ENCODE results near the gene RHOB.
A peak's percentile ranks its signal among the peaks of the same experiment; 100 is the strongest.

RHOB gene

GRCh38 chr2:20470211-20470610, 23.3 kb downstream of the RHOB start:
- H3K36me3 ChIP-seq (ENCODE audit: control insufficient read depth in 1 of 2, insufficient read depth in 2 of 2, low read length in 2 of 2), result no peaks in the 10 kb centered on the region
- no peak overlapping the region for H3K9ac ChIP-seq (ENCODE audit: low read length)
- no CpG with 5 or more reads among the region's 6 CpGs for WGBS (ENCODE audit: extremely low coverage, insufficient coverage, insufficient read length)
- H3K14ac ChIP-seq (ENCODE audit: low read length), result no peak overlapping the region
- H3K4me1 ChIP-seq (ENCODE audit: control insufficient read depth in 1 of 2, insufficient read depth in 2 of 2, low read length in 2 of 2), result peaks cover 26 to 44% of the 10 kb centered on the region in 2 experiments
- H3K27me3 ChIP-seq (ENCODE audit: insufficient read depth, low read length), result no peaks in the 10 kb centered on the region
- DNase-seq, result no peak
- H4K8ac ChIP-seq (ENCODE audit: low read depth, low read length), result no peak overlapping the region
- H3K27ac ChIP-seq (ENCODE audit: low read depth, low read length), result no peak overlapping the region
- peaks cover 3% of the 10 kb centered on the region for H3K79me2 ChIP-seq (ENCODE audit: control insufficient read depth, insufficient read depth, low read length, poor library complexity)
- H3K23ac ChIP-seq (ENCODE audit: low read length), result no peak overlapping the region
- no peak overlapping the region for H3K4ac ChIP-seq (ENCODE audit: low read depth, low read length)
- no peak overlapping the region for H2BK5ac ChIP-seq (ENCODE audit: low read depth, low read length, poor library complexity)
- H4K12ac ChIP-seq (ENCODE audit: low read depth, low read length), result no peak overlapping the region
- H2BK12ac ChIP-seq (ENCODE audit: low read length), result no peak overlapping the region
- H3K4me2 ChIP-seq (ENCODE audit: low read length), result no peak overlapping the region
- H3K79me1 ChIP-seq (ENCODE audit: low read length), result peaks cover 23% of the 10 kb centered on the region
- H2BK120ac ChIP-seq (ENCODE audit: insufficient read depth, low read length, poor library complexity), result no peak overlapping the region
- H4K91ac ChIP-seq (ENCODE audit: low read depth, low read length), result no peak overlapping the region
- H2AFZ ChIP-seq (ENCODE audit: insufficient read depth, low read length, poor library complexity), result no peak overlapping the region
- H3K18ac ChIP-seq (ENCODE audit: low read length), result no peak overlapping the region
- peaks cover 2% of the 10 kb centered on the region for H3K9me3 ChIP-seq (ENCODE audit: insufficient read depth, low read depth, low read length)
- no peak overlapping the region for H3K4me3 ChIP-seq (ENCODE audit: low read depth, low read length)
- no peak overlapping the region for H2AK5ac ChIP-seq (ENCODE audit: low read length)

GRCh38 chr2:20471148-20471547, 24.3 kb downstream of the RHOB start:
- H3K4me1 ChIP-seq (ENCODE audit: control insufficient read depth in 1 of 2, insufficient read depth in 2 of 2, low read length in 2 of 2), result peaks cover 23 to 38% of the 10 kb centered on the region in 2 experiments
- H4K91ac ChIP-seq (ENCODE audit: low read depth, low read length), result no peak overlapping the region
- H3K9me3 ChIP-seq (ENCODE audit: insufficient read depth, low read depth, low read length), result peaks cover 2% of the 10 kb centered on the region
- H4K8ac ChIP-seq (ENCODE audit: low read depth, low read length), result no peak overlapping the region
- WGBS (ENCODE audit: extremely low coverage, insufficient coverage, insufficient read length), result no CpG with 5 or more reads among the region's 4 CpGs
- no peak overlapping the region for H4K12ac ChIP-seq (ENCODE audit: low read depth, low read length)
- no peak overlapping the region for H2BK12ac ChIP-seq (ENCODE audit: low read length)
- H3K27me3 ChIP-seq (ENCODE audit: insufficient read depth, low read length), result no peaks in the 10 kb centered on the region
- H2AFZ ChIP-seq (ENCODE audit: insufficient read depth, low read length, poor library complexity), result no peak overlapping the region
- no peak overlapping the region for H3K23ac ChIP-seq (ENCODE audit: low read length)
- H3K4me2 ChIP-seq (ENCODE audit: low read length), result no peak overlapping the region
- H2AK5ac ChIP-seq (ENCODE audit: low read length), result no peak overlapping the region
- H3K4me3 ChIP-seq (ENCODE audit: low read depth, low read length), result no peak overlapping the region
- H3K79me2 ChIP-seq (ENCODE audit: control insufficient read depth, insufficient read depth, low read length, poor library complexity), result peaks cover 3% of the 10 kb centered on the region
- no peak overlapping the region for H3K9ac ChIP-seq (ENCODE audit: low read length)
- H3K14ac ChIP-seq (ENCODE audit: low read length), result no peak overlapping the region
- no peak for DNase-seq
- no peak overlapping the region for H3K4ac ChIP-seq (ENCODE audit: low read depth, low read length)
- H2BK5ac ChIP-seq (ENCODE audit: low read depth, low read length, poor library complexity), result no peak overlapping the region
- H3K27ac ChIP-seq (ENCODE audit: low read depth, low read length), result no peak overlapping the region
- no peaks in the 10 kb centered on the region for H3K36me3 ChIP-seq (ENCODE audit: control insufficient read depth in 1 of 2, insufficient read depth in 2 of 2, low read length in 2 of 2)
- peaks cover 25% of the 10 kb centered on the region for H3K79me1 ChIP-seq (ENCODE audit: low read length)
- no peak overlapping the region for H2BK120ac ChIP-seq (ENCODE audit: insufficient read depth, low read length, poor library complexity)
- no peak overlapping the region for H3K18ac ChIP-seq (ENCODE audit: low read length)

DNA sequence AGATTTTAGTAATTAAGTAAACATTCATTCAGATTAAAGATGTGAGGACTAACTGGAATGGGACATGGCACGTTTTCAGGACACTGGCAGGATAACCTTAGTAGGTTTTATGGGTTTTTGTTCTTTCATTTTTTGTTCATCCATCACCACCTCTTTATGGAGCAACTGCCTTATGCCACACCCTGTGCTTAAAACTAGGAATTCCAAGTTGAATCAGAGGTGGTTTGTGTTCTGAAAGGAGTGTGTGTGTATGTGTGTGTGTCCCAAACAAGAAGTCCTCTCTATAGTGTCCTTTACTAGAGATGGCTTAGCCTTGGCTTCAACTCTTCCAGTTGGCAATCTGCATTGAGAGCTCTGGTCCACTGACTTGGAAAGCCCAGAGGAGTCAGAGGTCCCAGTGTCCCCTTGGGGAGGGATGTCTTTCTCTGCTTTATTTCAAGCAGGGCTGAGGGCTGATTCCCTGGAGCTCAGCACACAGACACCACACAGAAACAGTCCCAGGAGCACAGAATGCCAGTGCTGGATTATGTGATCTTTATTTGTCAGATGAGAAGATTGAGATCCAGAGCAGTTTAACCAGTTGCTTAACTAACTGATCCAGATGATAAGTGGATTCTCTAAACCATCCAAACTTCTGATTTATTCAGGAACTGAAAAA, 25.2 kb downstream of the RHOB start:
- H3K9me3 ChIP-seq (ENCODE audit: insufficient read depth, low read depth, low read length), result peaks cover 2% of the 10 kb centered on the region
- H3K4me3 ChIP-seq (ENCODE audit: low read depth, low read length), result no peak overlapping the region
- H3K4me2 ChIP-seq (ENCODE audit: low read length), result no peak overlapping the region
- peaks cover 23 to 33% of the 10 kb centered on the region in 2 experiments for H3K4me1 ChIP-seq (ENCODE audit: control insufficient read depth in 1 of 2, insufficient read depth in 2 of 2, low read length in 2 of 2)
- DNase-seq, result no peak
- H3K36me3 ChIP-seq (ENCODE audit: control insufficient read depth in 1 of 2, insufficient read depth in 2 of 2, low read length in 2 of 2), result no peaks in the 10 kb centered on the region
- no peak overlapping the region for H3K9ac ChIP-seq (ENCODE audit: low read length)
- peaks cover 25% of the 10 kb centered on the region for H3K79me1 ChIP-seq (ENCODE audit: low read length)
- H3K18ac ChIP-seq (ENCODE audit: low read length), result peak overlapping the region; percentile 46
- peaks cover 3% of the 10 kb centered on the region for H3K79me2 ChIP-seq (ENCODE audit: control insufficient read depth, insufficient read depth, low read length, poor library complexity)
- H4K8ac ChIP-seq (ENCODE audit: low read depth, low read length), result no peak overlapping the region
- H2BK12ac ChIP-seq (ENCODE audit: low read length), result peak overlapping the region; percentile 13
- no peak overlapping the region for H2AK5ac ChIP-seq (ENCODE audit: low read length)
- no peak overlapping the region for H2AFZ ChIP-seq (ENCODE audit: insufficient read depth, low read length, poor library complexity)
- no peaks in the 10 kb centered on the region for H3K27me3 ChIP-seq (ENCODE audit: insufficient read depth, low read length)
- WGBS (ENCODE audit: extremely low coverage, insufficient coverage, insufficient read length), result no CpG with 5 or more reads among the region's 1 CpG
- no peak overlapping the region for H4K12ac ChIP-seq (ENCODE audit: low read depth, low read length)
- H2BK5ac ChIP-seq (ENCODE audit: low read depth, low read length, poor library complexity), result no peak overlapping the region
- H3K27ac ChIP-seq (ENCODE audit: low read depth, low read length), result no peak overlapping the region
- no peak overlapping the region for H3K14ac ChIP-seq (ENCODE audit: low read length)
- H2BK120ac ChIP-seq (ENCODE audit: insufficient read depth, low read length, poor library complexity), result no peak overlapping the region
- H3K23ac ChIP-seq (ENCODE audit: low read length), result no peak overlapping the region
- H4K91ac ChIP-seq (ENCODE audit: low read depth, low read length), result no peak overlapping the region
- H3K4ac ChIP-seq (ENCODE audit: low read depth, low read length), result no peak overlapping the region

DNA sequence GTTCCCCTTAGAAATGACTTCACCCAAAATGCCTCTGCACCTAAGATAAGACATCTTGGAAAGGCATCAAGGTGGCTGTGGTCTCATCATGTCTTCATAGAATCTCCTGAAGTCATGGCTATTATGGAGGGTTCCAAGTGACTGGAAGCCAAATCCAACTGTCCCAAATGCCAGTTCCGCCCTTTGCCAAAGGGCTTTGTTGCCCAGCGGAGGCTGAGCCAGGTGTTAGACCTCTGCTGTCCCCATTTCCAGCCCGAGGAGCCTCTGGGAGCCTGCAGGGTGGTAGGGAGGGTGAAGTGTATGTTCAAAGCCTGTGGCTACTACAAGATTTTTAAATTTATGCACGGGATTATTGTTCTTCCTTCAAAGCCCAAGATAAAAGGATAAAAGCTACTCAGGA, 25.7 kb downstream of the RHOB start:
- H2AK5ac ChIP-seq (ENCODE audit: low read length), result no peak overlapping the region
- WGBS (ENCODE audit: extremely low coverage, insufficient coverage, insufficient read length), result no CpG with 5 or more reads among the region's 4 CpGs
- H3K79me1 ChIP-seq (ENCODE audit: low read length), result peaks cover 24% of the 10 kb centered on the region

More for the DNA sequence above, 25.7 kb downstream of the RHOB start:
- H2AFZ ChIP-seq (ENCODE audit: insufficient read depth, low read length, poor library complexity), result no peak overlapping the region
- H3K36me3 ChIP-seq (ENCODE audit: control insufficient read depth in 1 of 2, insufficient read depth in 2 of 2, low read length in 2 of 2), result no peaks in the 10 kb centered on the region
- no peak overlapping the region for H3K18ac ChIP-seq (ENCODE audit: low read length)
- H3K23ac ChIP-seq (ENCODE audit: low read length), result no peak overlapping the region
- no peak for DNase-seq
- peaks cover 3% of the 10 kb centered on the region for H3K79me2 ChIP-seq (ENCODE audit: control insufficient read depth, insufficient read depth, low read length, poor library complexity)
- no peak overlapping the region for H3K4me2 ChIP-seq (ENCODE audit: low read length)
- H3K27me3 ChIP-seq (ENCODE audit: insufficient read depth, low read length), result no peaks in the 10 kb centered on the region
- no peak overlapping the region for H4K8ac ChIP-seq (ENCODE audit: low read depth, low read length)
- H3K14ac ChIP-seq (ENCODE audit: low read length), result peak overlapping the region; percentile 49
- no peak overlapping the region for H2BK120ac ChIP-seq (ENCODE audit: insufficient read depth, low read length, poor library complexity)
- H4K12ac ChIP-seq (ENCODE audit: low read depth, low read length), result no peak overlapping the region
- H3K4ac ChIP-seq (ENCODE audit: low read depth, low read length), result no peak overlapping the region
- no peak overlapping the region for H3K27ac ChIP-seq (ENCODE audit: low read depth, low read length)
- no peak overlapping the region for H4K91ac ChIP-seq (ENCODE audit: low read depth, low read length)
- peaks cover 2% of the 10 kb centered on the region for H3K9me3 ChIP-seq (ENCODE audit: insufficient read depth, low read depth, low read length)
- H2BK12ac ChIP-seq (ENCODE audit: low read length), result peak overlapping the region; percentile 69
- no peak overlapping the region for H3K9ac ChIP-seq (ENCODE audit: low read length)
- no peak overlapping the region for H2BK5ac ChIP-seq (ENCODE audit: low read depth, low read length, poor library complexity)
- peaks cover 23 to 28% of the 10 kb centered on the region in 2 experiments for H3K4me1 ChIP-seq (ENCODE audit: control insufficient read depth in 1 of 2, insufficient read depth in 2 of 2, low read length in 2 of 2)
- no peak overlapping the region for H3K4me3 ChIP-seq (ENCODE audit: low read depth, low read length)

All from trophoblast cell (in vitro differentiated cells and primary cell).